NAMALWA (cell line): ENCODE measurements around the gene AFF3.
A peak's percentile ranks its signal among the peaks of the same experiment; 100 is the strongest.

Source experiments
- DNase-seq: peaks from one replicate; pipeline ENCODE4 v3.0.0-alpha.2; 2015; ENCODE audit warnings: low spot score

AFF3 gene

GRCh38 chr2:99660616-99661406 is 481.6 kb downstream of the AFF3 start:
- no peak for DNase-seq

- no peak for DNase-seq
Measured at GRCh38 chr2:99659874-99660273, 482.5 kb downstream of the AFF3 start.

GRCh38 chr2:99657691-99658258 is 484.6 kb downstream of the AFF3 start:
- DNase-seq = no peak

- DNase-seq = no peak
Measured at GRCh38 chr2:99656994-99657393, 485.4 kb downstream of the AFF3 start.

- no peak for DNase-seq
Measured at GRCh38 chr2:99653433-99653832, 489.0 kb downstream of the AFF3 start.

GRCh38 chr2:99652862-99653261 is 489.5 kb downstream of the AFF3 start:
- DNase-seq = no peak

GRCh38 chr2:99651930-99652670 is 490.3 kb downstream of the AFF3 start:
- DNase-seq = no peak

- DNase-seq = no peak
Measured at GRCh38 chr2:99648906-99649789, 493.2 kb downstream of the AFF3 start.

GRCh38 chr2:99648178-99648844 is 494.1 kb downstream of the AFF3 start:
- no peak for DNase-seq

- no peak for DNase-seq
Measured at GRCh38 chr2:99645960-99646359, 496.4 kb downstream of the AFF3 start.

- DNase-seq = no peak
Measured at GRCh38 chr2:99644419-99644787, 498.0 kb downstream of the AFF3 start.

GRCh38 chr2:99643787-99644418 is 498.5 kb downstream of the AFF3 start:
- no peak for DNase-seq

GRCh38 chr2:99641999-99642398 is 500.4 kb downstream of the AFF3 start:
- no peak for DNase-seq

GRCh38 chr2:99640635-99641151 is 501.7 kb downstream of the AFF3 start:
- DNase-seq = no peak

- DNase-seq = peak; percentile 52
Measured at GRCh38 chr2:99638791-99639190, 503.6 kb downstream of the AFF3 start.

GRCh38 chr2:99637159-99637697 is 505.2 kb downstream of the AFF3 start:
- DNase-seq = peak; percentile 92

- no peak for DNase-seq
Measured at GRCh38 chr2:99636144-99637034, 506.0 kb downstream of the AFF3 start.

GRCh38 chr2:99635710-99636109 is 506.7 kb downstream of the AFF3 start:
- DNase-seq = no peak

GRCh38 chr2:99634234-99634633 is 508.2 kb downstream of the AFF3 start:
- peak; percentile 52 for DNase-seq

- no peak for DNase-seq
Measured at GRCh38 chr2:99631700-99632099, 510.7 kb downstream of the AFF3 start.
